Thyroid gland (tissue), 4 donors: ENCODE results near the gene TOP1. TPM values are rescaled to one million over a fixed set of nuclear protein-coding genes. Genes with fewer than 3 reads are reported as not detected.

Experiments used
- DNase-seq, 2 donors: peaks; one replicate each; pipeline ENCODE4 v3.0.0-alpha.2; 2019
- H3K27ac ChIP-seq, 3 donors: fragments of 200-600 bp; sonication (generic); 1 replicate in 2 of 3; 2 replicates in 1 of 3; pipeline ENCODE4 v1.5.1; 2016 to 2019; ENCODE audit warnings: mild to moderate bottlenecking in 1 of 3, moderate library complexity in 1 of 3
- H3K27me3 ChIP-seq: fragments of 200-600 bp; sonication (generic); one replicate; pipeline ENCODE4 v1.5.1; 2019
- H3K36me3 ChIP-seq, 2 donors: fragments of 200-600 bp; sonication (generic); one replicate each; pipeline ENCODE4 v1.5.1; 2016 to 2019
- H3K4me1 ChIP-seq, 2 donors: fragments of 200-600 bp; sonication (generic); one replicate each; pipeline ENCODE4 v1.5.1; 2017 to 2019
- H3K4me3 ChIP-seq, 3 donors: fragments of 200-600 bp; sonication (generic); replicated peaks in 1 of 3; 1 replicate in 2 of 3; 2 replicates in 1 of 3; pipeline ENCODE4 v1.5.1; 2016; ENCODE audit warnings: mild to moderate bottlenecking in 1 of 3
- H3K9me3 ChIP-seq: fragments of 200-600 bp; sonication (generic); one replicate; pipeline ENCODE4 v1.5.1; 2017
- CTCF ChIP-seq, 6 experiments: fragments of 200-600 bp in 3 of 6; fragments of 450-650 bp in 3 of 6; sonication (generic) in 3 of 6; IDR thresholded peaks; one replicate each; pipeline ENCODE4 v1.5.1; 2016 to 2019; ENCODE audit warnings: antibody characterized with exemption in 6 of 6, mild to moderate bottlenecking in 2 of 6, inconsistent platforms in 1 of 6, moderate library complexity in 1 of 6
- POLR2A ChIP-seq, 2 donors: fragments of 450-650 bp; IDR thresholded peaks; one replicate each; pipeline ENCODE4 v1.6.1; 2017; ENCODE audit warnings: antibody characterized with exemption in 2 of 2, mild to moderate bottlenecking in 2 of 2, moderate library complexity in 1 of 2
- WGBS, 2 donors: methylation state at CpG; one replicate each; pipeline ENCODE4 v1.1.5; 2017; 5-methylcytosine and 5-hydroxymethylcytosine counted together
- intact Hi-C: fragments of 100-400 bp; cut with DNase I; formaldehyde crosslinking; loops from one replicate; pipeline ENCODE4 v1.15.1; 2023
- total RNA-seq, 4 donors: library from RNA; depleted of rRNA; stranded (reverse); fragments of >200 nt; gene quantifications; one replicate each; pipeline ENCODE4 v1.2.3, GENCODE V29; 2016

Gene TOP1
- 10 to 100 TPM; 31.3 to 46.3 (median 41.4) TPM for total RNA-seq

- TF ChIP-seq POLR2A (IDR thresholded peaks at IDR 0.05), result peak; percentile 94 to 99
- TF ChIP-seq CTCF (IDR thresholded peaks at IDR 0.05), result peak in 1 of 6 experiments; percentile 10
- peak within 1 kb of the TSS; percentile 78 to 98 (median 91) for H3K27ac ChIP-seq
- no peaks in the 10 kb centered on the region for H3K36me3 ChIP-seq
- H3K4me3 ChIP-seq, result peak within 1 kb of the TSS; percentile 86 to 100 (median 89)
- no peaks in the 10 kb centered on the region for H3K9me3 ChIP-seq
- intact Hi-C loops, result no loop called here
- peak; percentile 100 for DNase-seq
- no peaks in the 10 kb centered on the region for H3K27me3 ChIP-seq
- H3K4me1 ChIP-seq, result peaks cover 23 to 40% of the 10 kb centered on the region in 2 donors
- 0 to 1% methylated on average over 15 to 18 of the region's 85 CpGs for WGBS, 2 donors
Observed at GRCh38 chr20:41028359-41029149, at the start of gene TOP1. Gene TOP1, plus strand, starts transcription at chr20:41028822. Its CDS starts 246 bp downstream, at chr20:41029068.

DNA sequence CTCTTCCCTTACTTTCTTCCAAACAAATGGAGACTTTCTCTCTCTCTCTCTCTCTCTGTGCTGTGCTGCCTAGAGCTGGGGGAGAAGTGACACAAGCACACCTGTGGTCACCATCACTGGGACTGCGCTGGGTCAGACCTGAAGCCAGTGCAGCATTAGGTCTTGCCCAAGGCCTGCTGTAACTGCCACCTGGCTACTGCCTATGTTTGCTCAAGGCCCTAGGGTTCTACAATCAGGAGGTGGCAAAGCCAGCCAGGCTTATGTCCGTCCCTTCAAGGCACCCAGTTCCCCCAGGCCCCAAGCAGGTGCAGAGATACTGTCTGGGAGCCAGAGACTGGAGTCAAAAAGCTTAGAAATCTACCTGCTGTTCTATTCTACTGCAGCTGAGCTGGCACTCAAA is 49.4 kb upstream of the TOP1 start:
- no peaks in the 10 kb centered on the region for H3K36me3 ChIP-seq
- no peak for DNase-seq
- no peak overlapping the region for H3K4me3 ChIP-seq
- H3K27ac ChIP-seq, result no peak overlapping the region
- H3K4me1 ChIP-seq, result no peaks in the 10 kb centered on the region
- WGBS, 2 donors, result 89 to 100% methylated on average over 2 of the region's 2 CpGs
- intact Hi-C loops, result no loop called here
- no peak for TF ChIP-seq POLR2A (IDR thresholded peaks at IDR 0.05)
- TF ChIP-seq CTCF (IDR thresholded peaks at IDR 0.05), result no peak
- H3K9me3 ChIP-seq, result no peaks in the 10 kb centered on the region
- no peaks in the 10 kb centered on the region for H3K27me3 ChIP-seq

DNA sequence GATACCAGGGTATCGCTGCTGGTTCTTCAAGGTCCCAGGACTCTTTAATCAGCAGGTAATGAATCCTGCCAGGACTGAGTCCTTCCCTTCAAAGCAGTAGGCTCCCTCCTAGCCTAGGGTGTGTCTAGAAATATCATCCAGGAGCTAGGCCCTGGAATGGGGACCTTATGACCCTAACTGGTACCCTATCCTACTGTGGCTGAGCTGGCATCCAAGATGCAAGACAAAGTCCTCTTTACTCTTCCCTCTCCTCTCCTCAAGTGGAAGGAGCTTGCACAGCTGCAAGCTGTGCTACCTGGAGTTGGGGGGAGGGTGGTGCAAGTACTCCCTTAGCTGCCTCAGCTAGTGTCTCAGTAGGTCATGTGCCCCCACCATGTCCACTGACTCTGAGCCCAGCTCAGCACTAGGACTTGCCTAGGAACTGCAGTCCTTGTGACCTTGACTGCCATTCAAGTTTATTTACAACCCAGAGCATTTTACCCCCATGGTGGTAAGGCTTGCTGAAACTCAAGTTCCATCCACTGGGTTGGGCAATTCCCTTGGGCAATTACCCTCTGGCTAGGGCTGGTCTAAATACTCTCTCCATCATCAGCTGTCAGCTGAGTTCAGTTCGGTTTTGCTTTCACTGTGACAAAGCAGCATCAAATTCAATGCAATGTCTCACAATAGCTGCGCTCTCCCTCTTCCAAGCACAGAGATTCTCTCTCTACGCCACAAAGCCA is 48.4 kb upstream of the TOP1 start:
- no peak for DNase-seq
- Histone ChIP-seq H3K4me1 (no peaks in the 10 kb centered on the region), H3K9me3 (no peaks in the 10 kb centered on the region), H3K36me3 (no peaks in the 10 kb centered on the region), H3K4me3 (no peak overlapping the region), H3K27me3 (no peaks in the 10 kb centered on the region), H3K27ac (no peak overlapping the region)
- TF ChIP-seq CTCF (IDR thresholded peaks at IDR 0.05) (no peak), POLR2A (IDR thresholded peaks at IDR 0.05) (no peak)
- WGBS, 2 donors, result 96 to 98% methylated on average over 4 of the region's 4 CpGs
- intact Hi-C loops, result no loop called here

GRCh38 chr20:40980828-40981310 is 47.8 kb upstream of the TOP1 start:
- 94 to 99% methylated on average over 6 of the region's 6 CpGs for WGBS, 2 donors
- H3K27me3 ChIP-seq, result no peaks in the 10 kb centered on the region

More at GRCh38 chr20:40980828-40981310, 47.8 kb upstream of the TOP1 start:
- Histone ChIP-seq H3K4me3 (no peak overlapping the region), H3K4me1 (no peaks in the 10 kb centered on the region), H3K27ac (no peak overlapping the region), H3K9me3 (no peaks in the 10 kb centered on the region), H3K36me3 (no peaks in the 10 kb centered on the region)
- DNase-seq, result no peak
- intact Hi-C loops, result no loop called here
- TF ChIP-seq CTCF (IDR thresholded peaks at IDR 0.05) (no peak), POLR2A (IDR thresholded peaks at IDR 0.05) (no peak)
